IMR-90 (cell line): ENCODE results near the gene SMYD2. TPM values are rescaled to one million over a fixed set of nuclear protein-coding genes. Genes with fewer than 3 reads are reported as not detected.

Experiments used
- ATAC-seq: fragments of 200-7000 bp; cut with Tn5 transposase; 2 replicates; pipeline ENCODE4 v1.9.1; 2020; ENCODE audit warnings: low read depth, mild to moderate bottlenecking, moderate library complexity
- BruUV-seq: library from RNA; stranded (reverse); fragments of 400-500 nt; replicated peaks from 2 replicates; lab custom pipeline; 2021; lab: Mats Ljungman, UMichigan
- CTCF ChIA-PET: fragments of 300-600 bp; formaldehyde crosslinking; extraction: SDS; loops from one replicate; lab custom pipeline; 2021; ENCODE audit warnings: antibody characterized with exemption; lab: Yijun Ruan, JAX
- POLR2A ChIA-PET: fragments of 300-600 bp; sonication (Branson Sonifier 250); formaldehyde crosslinking; loops from one replicate; lab custom pipeline; 2022; ENCODE audit warnings: antibody characterized with exemption; ENCODE audit not compliant: unreplicated experiment; lab: Charles Lee
- DNase-seq: peaks from one replicate; pipeline ENCODE4 v3.0.0; 2013
- H2AFZ ChIP-seq: replicated peaks from 2 replicates; pipeline ENCODE3; 2013; ENCODE audit warnings: low read length, mild to moderate bottlenecking; ENCODE audit not compliant: poor library complexity
- H2AK5ac ChIP-seq: 2 replicates; pipeline ENCODE4 v1.6.1; 2013; ENCODE audit warnings: low read depth, low read length, inconsistent platforms
- H2AK9ac ChIP-seq: replicated peaks from 2 replicates; pipeline ENCODE3; 2013; ENCODE audit warnings: mild to moderate bottlenecking, low read depth, low read length, moderate library complexity; ENCODE audit not compliant: poor library complexity
- H2BK120ac ChIP-seq: 2 replicates; pipeline ENCODE4 v1.6.1; 2013; ENCODE audit warnings: low read depth, low read length, inconsistent platforms
- H2BK15ac ChIP-seq: 3 replicates; pipeline ENCODE4 v1.6.1; 2013; ENCODE audit warnings: low read depth, low read length, inconsistent platforms
- H2BK20ac ChIP-seq: 2 replicates; pipeline ENCODE4 v1.6.1; 2013; ENCODE audit warnings: low read depth, mild to moderate bottlenecking, inconsistent platforms, low read length, moderate library complexity
- H2BK5ac ChIP-seq: 2 replicates; pipeline ENCODE4 v1.6.1; 2013; ENCODE audit warnings: mild to moderate bottlenecking, low read depth, low read length, inconsistent platforms; ENCODE audit not compliant: poor library complexity, severe bottlenecking
- H3K14ac ChIP-seq: replicated peaks from 2 replicates; pipeline ENCODE4 v1.6.1; 2013; ENCODE audit warnings: low read depth, low read length, inconsistent platforms
- H3K18ac ChIP-seq: 2 replicates; pipeline ENCODE4 v1.6.1; 2013; ENCODE audit warnings: low read depth, low read length, control low read depth
- H3K23ac ChIP-seq: 2 replicates; pipeline ENCODE4 v1.6.1; 2013; ENCODE audit warnings: low read depth, low read length, inconsistent platforms
- H3K27ac ChIP-seq: 2 replicates; pipeline ENCODE4 v1.5.1; 2013; ENCODE audit warnings: mild to moderate bottlenecking, control low read depth, low read length; ENCODE audit not compliant: insufficient read depth
- H3K27me3 ChIP-seq: 2 replicates; pipeline ENCODE4 v1.6.1; 2013; ENCODE audit warnings: low read length; ENCODE audit not compliant: control insufficient read depth, insufficient read depth
- H3K36me3 ChIP-seq: 2 replicates; pipeline ENCODE4 v1.6.1; 2013; ENCODE audit warnings: low read length, mixed read lengths; ENCODE audit not compliant: control insufficient read depth, insufficient read depth
- H3K4ac ChIP-seq: 2 replicates; pipeline ENCODE4 v1.6.1; 2013; ENCODE audit warnings: low read depth, low read length, inconsistent platforms
- H3K4me1 ChIP-seq: 2 replicates; pipeline ENCODE4 v1.6.1; 2013; ENCODE audit warnings: low read length, mixed read lengths; ENCODE audit not compliant: control insufficient read depth, insufficient read depth
- H3K4me2 ChIP-seq: 2 replicates; pipeline ENCODE4 v1.6.1; 2013; ENCODE audit warnings: low read depth, mild to moderate bottlenecking, control low read depth, low read length, moderate library complexity
- H3K4me3 ChIP-seq: 2 replicates; pipeline ENCODE4 v1.5.1; 2013; ENCODE audit warnings: low read depth, mild to moderate bottlenecking, control low read depth, low read length, moderate library complexity; ENCODE audit not compliant: insufficient read depth
- H3K56ac ChIP-seq: 2 replicates; pipeline ENCODE4 v1.6.1; 2013; ENCODE audit warnings: low read length, inconsistent platforms; ENCODE audit not compliant: insufficient read depth; ENCODE audit errors: extremely low read depth
- H3K79me1 ChIP-seq, 2 experiments: 2 replicates each; pipeline ENCODE4 v1.6.1; 2013; ENCODE audit warnings: low read length in 2 of 2, inconsistent platforms in 1 of 2, low read depth in 1 of 2
- H3K9ac ChIP-seq: 2 replicates; pipeline ENCODE4 v1.6.1; 2013; ENCODE audit warnings: low read depth, low read length, control low read depth
- H3K9me1 ChIP-seq: 2 replicates; pipeline ENCODE4 v1.6.1; 2013; ENCODE audit warnings: low read length, inconsistent platforms; ENCODE audit not compliant: insufficient read depth
- H3K9me3 ChIP-seq: 2 replicates; pipeline ENCODE4 v1.6.1; 2013; ENCODE audit warnings: low read length; ENCODE audit not compliant: control insufficient read depth, insufficient read depth
- H4K20me1 ChIP-seq: 2 replicates; pipeline ENCODE4 v1.6.1; 2013; ENCODE audit warnings: low read length, inconsistent platforms; ENCODE audit not compliant: insufficient read depth
- H4K5ac ChIP-seq: 2 replicates; pipeline ENCODE4 v1.6.1; 2013; ENCODE audit warnings: mild to moderate bottlenecking, low read depth, low read length, control low read depth
- H4K8ac ChIP-seq, 2 experiments: 2 replicates each; pipeline ENCODE4 v1.6.1; 2013; ENCODE audit warnings: low read depth in 2 of 2, low read length in 2 of 2, control low read depth in 1 of 2, inconsistent platforms in 1 of 2
- H4K91ac ChIP-seq: 2 replicates; pipeline ENCODE4 v1.6.1; 2013; ENCODE audit warnings: low read depth, low read length, inconsistent platforms; ENCODE audit not compliant: insufficient read depth
- BHLHE40 ChIP-seq: fragments of 150-350 bp; IDR thresholded peaks from 2 replicates; pipeline ENCODE4 v1.6.1; 2016; ENCODE audit warnings: mild to moderate bottlenecking, low read depth, low read length
- CEBPB ChIP-seq: IDR thresholded peaks from 2 replicates; pipeline ENCODE4 v1.6.1; 2012; ENCODE audit warnings: low read depth, low read length, improper control_type of control experiment
- CHD1 ChIP-seq: IDR thresholded peaks from 2 replicates; pipeline ENCODE4 v1.6.1; 2012; ENCODE audit warnings: low read depth, low read length, improper control_type of control experiment
- ELK1 ChIP-seq: fragments of 150-350 bp; IDR thresholded peaks from 2 replicates; pipeline ENCODE4 v1.6.1; 2016; ENCODE audit warnings: low read depth, mild to moderate bottlenecking, low read length, moderate library complexity, borderline replicate concordance
- MAFK ChIP-seq: IDR thresholded peaks from 2 replicates; pipeline ENCODE4 v1.6.1; 2012; ENCODE audit warnings: low read depth, low read length, improper control_type of control experiment
- MXI1 ChIP-seq: IDR thresholded peaks from 2 replicates; pipeline ENCODE4 v1.6.1; 2012; ENCODE audit warnings: low read depth, mild to moderate bottlenecking, low read length, moderate library complexity, borderline replicate concordance
- NFE2L2 ChIP-seq: fragments of 150-350 bp; IDR thresholded peaks from 2 replicates; pipeline ENCODE4 v1.6.1; 2016; ENCODE audit warnings: low read depth, mild to moderate bottlenecking, low read length
- POLR2A ChIP-seq: IDR thresholded peaks from 2 replicates; pipeline ENCODE4 v1.6.1; 2012; ENCODE audit warnings: mild to moderate bottlenecking, low read depth, low read length
- RAD21 ChIP-seq: IDR thresholded peaks from 2 replicates; pipeline ENCODE4 v1.6.1; 2012; ENCODE audit warnings: low read length, improper control_type of control experiment
- SMC3 ChIP-seq: fragments of 150-350 bp; IDR thresholded peaks from 2 replicates; pipeline ENCODE4 v1.6.1; 2016; ENCODE audit warnings: low read depth, mild to moderate bottlenecking, antibody characterized with exemption, low read length, moderate library complexity
- WGBS, 2 experiments: methylation state at CpG; one replicate each; pipeline versions ENCODE4 v1.1.5 to v1.1.7; 2013; ENCODE audit warnings: missing lambda C conversion rate in 2 of 2; ENCODE audit not compliant: insufficient read length in 1 of 2; ENCODE audit errors: extremely low coverage in 2 of 2; 5-methylcytosine and 5-hydroxymethylcytosine counted together
- dilution Hi-C: fragments of 300-500 bp; cut with HindIII; formaldehyde crosslinking; loops from one replicate; pipeline ENCODE4 v1.14.3; 2018; ENCODE audit warnings: low sequenced_read_pairs; ENCODE audit not compliant: unreplicated experiment
- in situ Hi-C: fragments of 300-500 bp; cut with MboI; formaldehyde crosslinking; loops from 3 replicates; pipeline ENCODE4 v1.14.3; 2019; ENCODE audit warnings: low sequenced_read_pairs, inconsistent platforms, mixed read lengths
- intact Hi-C: fragments of 100-400 bp; cut with micrococcal nuclease; formaldehyde crosslinking; loops from 2 replicates; pipeline ENCODE4 v1.10.0; 2022
- polyA plus RNA-seq, 3 experiments: library from polyadenylated mRNA; depleted of rRNA; stranded (reverse); fragments of >200 nt; gene quantifications; 2 replicates each; pipeline ENCODE4 v1.2.3, GENCODE V29; 2012; ENCODE audit warnings: low replicate concordance in 1 of 3
- total RNA-seq: library from RNA; depleted of rRNA; stranded (reverse); fragments of >200 nt; gene quantifications from 2 replicates; pipeline ENCODE4 v1.2.3, GENCODE V29; 2012
- TF ChIP-seq, protein P1 (sequence below): fragments of 150-350 bp; IDR thresholded peaks from 2 replicates; pipeline ENCODE4 v1.6.1; 2017; ENCODE audit warnings: mild to moderate bottlenecking, antibody characterized with exemption, low read length, low read depth
- TF ChIP-seq, protein P2 (sequence below): conservative IDR thresholded peaks from 2 replicates; pipeline ENCODE4 v1.5.1; 2012; ENCODE audit warnings: mild to moderate bottlenecking, low read depth, low read length, improper control_type of control experiment

The SMYD2 gene
- total and polyA plus RNA-seq, 2 of the 4 experiments (the other 2 are of a cell fraction): 32.7 to 61.7 TPM

DNA sequence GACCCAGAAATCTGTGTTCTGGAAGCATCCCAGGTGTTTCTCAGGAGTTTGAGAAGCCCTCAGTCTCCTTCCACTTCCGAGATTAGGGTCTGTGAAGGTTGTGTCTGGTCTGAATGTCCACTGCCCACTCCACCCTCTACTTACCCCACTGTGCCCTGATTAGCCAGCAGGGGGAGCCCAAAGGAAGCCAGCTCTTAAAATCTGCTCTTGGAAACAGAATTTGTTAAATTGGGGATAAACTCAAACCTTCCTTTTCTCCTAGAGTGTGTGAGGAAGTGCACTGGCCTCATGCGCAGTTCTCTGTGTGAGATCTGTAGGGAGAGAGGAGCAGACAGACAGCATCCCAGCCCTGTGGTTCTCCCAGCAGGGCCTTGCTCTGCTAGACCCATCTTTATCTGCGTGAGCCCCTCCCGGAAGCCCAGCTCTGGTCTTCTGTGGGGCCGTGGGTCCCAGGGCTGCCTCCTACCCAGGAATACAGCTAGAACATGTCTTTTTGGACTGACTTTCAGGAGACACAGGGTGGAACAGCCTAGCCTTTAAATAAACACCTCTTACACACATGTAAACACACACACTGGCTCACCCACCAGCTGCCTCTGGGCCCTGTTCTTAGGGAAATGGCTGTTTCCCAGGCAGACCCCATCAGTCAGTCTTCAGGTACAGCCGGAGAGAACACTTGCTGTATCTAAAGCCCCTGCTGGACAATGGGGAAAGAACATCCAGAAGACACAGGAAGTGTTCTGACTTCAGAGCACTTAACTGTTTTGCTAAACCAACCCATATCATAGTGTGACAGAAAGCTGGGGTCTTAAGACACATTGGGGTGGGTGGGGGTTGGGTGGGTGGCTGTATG, 52.2 kb downstream of the SMYD2 start:
- peak; percentile 79 for TF ChIP-seq RAD21
- TF ChIP-seq MAFK: no peak
- TF ChIP-seq CEBPB: no peak
- TF ChIP-seq, protein P1, sequence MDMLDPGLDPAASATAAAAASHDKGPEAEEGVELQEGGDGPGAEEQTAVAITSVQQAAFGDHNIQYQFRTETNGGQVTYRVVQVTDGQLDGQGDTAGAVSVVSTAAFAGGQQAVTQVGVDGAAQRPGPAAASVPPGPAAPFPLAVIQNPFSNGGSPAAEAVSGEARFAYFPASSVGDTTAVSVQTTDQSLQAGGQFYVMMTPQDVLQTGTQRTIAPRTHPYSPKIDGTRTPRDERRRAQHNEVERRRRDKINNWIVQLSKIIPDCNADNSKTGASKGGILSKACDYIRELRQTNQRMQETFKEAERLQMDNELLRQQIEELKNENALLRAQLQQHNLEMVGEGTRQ: no peak
- TF ChIP-seq BHLHE40: no peak
- TF ChIP-seq POLR2A: no peak
- TF ChIP-seq ELK1: no peak
- no peak for TF ChIP-seq MXI1
- TF ChIP-seq SMC3: peak; percentile 88
- no peak for TF ChIP-seq NFE2L2
- TF ChIP-seq, protein P2, sequence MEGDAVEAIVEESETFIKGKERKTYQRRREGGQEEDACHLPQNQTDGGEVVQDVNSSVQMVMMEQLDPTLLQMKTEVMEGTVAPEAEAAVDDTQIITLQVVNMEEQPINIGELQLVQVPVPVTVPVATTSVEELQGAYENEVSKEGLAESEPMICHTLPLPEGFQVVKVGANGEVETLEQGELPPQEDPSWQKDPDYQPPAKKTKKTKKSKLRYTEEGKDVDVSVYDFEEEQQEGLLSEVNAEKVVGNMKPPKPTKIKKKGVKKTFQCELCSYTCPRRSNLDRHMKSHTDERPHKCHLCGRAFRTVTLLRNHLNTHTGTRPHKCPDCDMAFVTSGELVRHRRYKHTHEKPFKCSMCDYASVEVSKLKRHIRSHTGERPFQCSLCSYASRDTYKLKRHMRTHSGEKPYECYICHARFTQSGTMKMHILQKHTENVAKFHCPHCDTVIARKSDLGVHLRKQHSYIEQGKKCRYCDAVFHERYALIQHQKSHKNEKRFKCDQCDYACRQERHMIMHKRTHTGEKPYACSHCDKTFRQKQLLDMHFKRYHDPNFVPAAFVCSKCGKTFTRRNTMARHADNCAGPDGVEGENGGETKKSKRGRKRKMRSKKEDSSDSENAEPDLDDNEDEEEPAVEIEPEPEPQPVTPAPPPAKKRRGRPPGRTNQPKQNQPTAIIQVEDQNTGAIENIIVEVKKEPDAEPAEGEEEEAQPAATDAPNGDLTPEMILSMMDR: peak; percentile 89
- no peak for TF ChIP-seq CHD1

More for the DNA sequence above, 52.2 kb downstream of the SMYD2 start:
- peak overlapping the region; percentile 3 for H2BK5ac ChIP-seq
- peak overlapping the region; percentile 63 for H2BK120ac ChIP-seq
- peak overlapping the region; percentile 47 for H2AFZ ChIP-seq
- H4K20me1 ChIP-seq: no peaks in the 10 kb centered on the region; the same call in 1 of the 2 replicates
- peak; percentile 65 for DNase-seq
- peak overlapping the region; percentile 12; the same call in 1 of the 2 replicates for H3K18ac ChIP-seq
- H3K9ac ChIP-seq: 0 out of 2 replicates have a peak overlapping the region, but pooled peaks have one; percentile 12
- ChIA-PET CTCF (interaction anchor here (0.5 to 7.9 kb wide), 34 partner anchors 8 to 1025 kb away, joined by 3 to 79 read pairs (median 4); no protein-coding TSS in a partner anchor), POLR2A (no interaction called here)
- peaks cover 0 to 22% of the 10 kb centered on the region in 2 experiments; a peak in 2 of 4 replicates for H3K79me1 ChIP-seq
- H3K9me1 ChIP-seq: peaks cover 8% of the 10 kb centered on the region
- dilution Hi-C loops (no loop called here), intact Hi-C loops (loop anchor here (1.0 to 10.0 kb wide), 6 partner anchors 222 to 1193 kb away; partner anchors contain the start of genes CENPF and PTPN14), in situ Hi-C loops (loop anchor here (5.0 kb wide), 3 partner anchors 121 to 1194 kb away; no protein-coding TSS in a partner anchor)
- H3K4me3 ChIP-seq: no peak overlapping the region
- WGBS, 2 experiments: no CpG with 5 or more reads among the region's 6 CpGs
- H2AK9ac ChIP-seq: peak overlapping the region; percentile 21
- H3K27ac ChIP-seq: peak overlapping the region; percentile 65; the same call in 1 of the 2 replicates
- peaks cover 13% of the 10 kb centered on the region for H3K4me1 ChIP-seq
- H2BK15ac ChIP-seq: peak overlapping the region; percentile 8; the same call in 1 of the 3 replicates
- H2AK5ac ChIP-seq: peak overlapping the region; percentile 49; the same call in 1 of the 2 replicates
- H4K91ac ChIP-seq: peak overlapping the region; percentile 29
- BruUV-seq: no TSS peak
- no peak overlapping the region; the same call in 1 of the 2 replicates for H3K4me2 ChIP-seq
- ATAC-seq: peak; percentile 62
- peak overlapping the region; percentile 6 to 61; a peak in 3 of 4 replicates for H4K8ac ChIP-seq
- no peak overlapping the region for H4K5ac ChIP-seq
- H3K14ac ChIP-seq: peak overlapping the region; percentile 69
- H3K56ac ChIP-seq: no peak overlapping the region
- H2BK20ac ChIP-seq: peak overlapping the region; percentile 38; the same call in 1 of the 2 replicates
- peaks cover 3% of the 10 kb centered on the region; the same call in 1 of the 2 replicates for H3K36me3 ChIP-seq
- H3K23ac ChIP-seq: no peak overlapping the region
- H3K27me3 ChIP-seq: no peaks in the 10 kb centered on the region
- H3K4ac ChIP-seq: peak overlapping the region; percentile 61
- no peaks in the 10 kb centered on the region for H3K9me3 ChIP-seq
